T-helper 2 cell treated with Interferon-gamma antibody and Interleukin-4, amounts not matched to agents 5 μg/mL and 100 μg/mL, for 36 hours (primary cell): ENCODE data around the gene CDC42EP1.
A peak's percentile ranks its signal among the peaks of the same experiment; 100 is the strongest.

Source experiments
- DNase-seq: peaks from one replicate; pipeline ENCODE4 v3.0.0; 2021; ENCODE audit warnings: low spot score
- H3K27ac Mint-ChIP-seq: one replicate; pipeline ENCODE4 v1.8.0; 2021; ENCODE audit warnings: mild to moderate bottlenecking, mixed read lengths
- H3K27me3 Mint-ChIP-seq: one replicate; pipeline ENCODE4 v1.8.0; 2021; ENCODE audit warnings: low read depth, mixed read lengths
- H3K36me3 Mint-ChIP-seq: one replicate; pipeline ENCODE4 v1.8.0; 2021; ENCODE audit warnings: low read depth, mixed read lengths
- H3K4me1 Mint-ChIP-seq: one replicate; pipeline ENCODE4 v1.8.0; 2021; ENCODE audit warnings: low read depth, mixed read lengths
- H3K4me3 Mint-ChIP-seq: one replicate; pipeline ENCODE4 v1.8.0; 2022; ENCODE audit warnings: mild to moderate bottlenecking, moderate library complexity, mixed read lengths
- H3K9me3 Mint-ChIP-seq: one replicate; pipeline ENCODE4 v1.8.0; 2021; ENCODE audit warnings: mixed read lengths

The CDC42EP1 gene

GRCh38 chr22:37560608-37561211 lies 430 bp downstream of the CDC42EP1 start:
- Mint-ChIP-seq H3K27me3 (peaks cover 80% of the 10 kb centered on the region), H3K4me1 (peaks cover 2% of the 10 kb centered on the region)

DNA sequence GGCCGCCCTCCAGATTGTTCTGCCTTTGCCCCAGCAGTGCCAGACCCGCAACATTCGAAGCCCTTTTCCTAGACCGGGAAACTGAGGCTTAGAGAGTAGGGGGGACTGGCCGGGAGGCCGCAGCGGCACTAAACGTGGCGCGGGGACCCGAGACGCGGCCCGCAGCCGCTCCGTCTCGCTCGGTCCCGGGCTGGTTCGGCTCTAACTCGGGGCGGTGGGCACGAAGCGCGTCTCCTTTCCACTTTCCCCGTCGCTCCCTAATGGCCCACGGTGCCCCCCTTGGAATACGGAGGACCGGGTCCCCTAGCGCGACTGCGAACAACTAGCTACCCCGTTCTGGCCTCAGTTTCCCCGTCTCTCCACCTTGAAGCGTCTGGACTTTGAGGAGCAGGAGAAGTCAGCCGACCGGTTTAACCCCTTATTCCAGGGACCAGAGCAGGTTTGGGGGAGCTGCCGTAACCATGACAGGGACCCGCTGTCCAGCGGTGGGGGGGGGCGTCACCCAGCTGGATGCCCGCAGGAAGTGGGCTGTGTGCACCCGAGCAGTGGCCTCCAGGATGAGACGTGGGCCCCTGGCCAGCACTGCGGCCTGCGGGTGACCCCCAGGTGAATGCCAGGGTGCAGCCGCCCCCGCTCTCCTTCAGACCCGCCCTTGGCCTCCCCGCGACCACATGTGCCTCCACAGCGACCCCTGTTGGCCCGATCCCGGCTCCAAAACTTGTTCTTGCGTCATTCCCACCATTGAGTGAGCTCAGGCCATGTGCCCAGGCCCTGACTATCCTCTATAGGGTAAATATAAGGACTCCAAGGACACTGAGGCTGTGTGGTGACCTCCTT lies 1.1 kb downstream of the CDC42EP1 start:
- peak; percentile 79 for DNase-seq
- Mint-ChIP-seq H3K4me3 (peak overlapping the region; percentile 42), H3K27me3 (peaks cover 77% of the 10 kb centered on the region), H3K4me1 (peaks cover 4% of the 10 kb centered on the region), H3K27ac (no peak overlapping the region), H3K9me3 (no peaks in the 10 kb centered on the region), H3K36me3 (no peaks in the 10 kb centered on the region)

More at GRCh38 chr22:37560608-37561211, 430 bp downstream of the CDC42EP1 start:
- no peak overlapping the region for H3K4me3 Mint-ChIP-seq
- no peak for DNase-seq
- H3K36me3 Mint-ChIP-seq, result no peaks in the 10 kb centered on the region
- H3K27ac Mint-ChIP-seq, result no peak overlapping the region
- H3K9me3 Mint-ChIP-seq, result no peaks in the 10 kb centered on the region

DNA sequence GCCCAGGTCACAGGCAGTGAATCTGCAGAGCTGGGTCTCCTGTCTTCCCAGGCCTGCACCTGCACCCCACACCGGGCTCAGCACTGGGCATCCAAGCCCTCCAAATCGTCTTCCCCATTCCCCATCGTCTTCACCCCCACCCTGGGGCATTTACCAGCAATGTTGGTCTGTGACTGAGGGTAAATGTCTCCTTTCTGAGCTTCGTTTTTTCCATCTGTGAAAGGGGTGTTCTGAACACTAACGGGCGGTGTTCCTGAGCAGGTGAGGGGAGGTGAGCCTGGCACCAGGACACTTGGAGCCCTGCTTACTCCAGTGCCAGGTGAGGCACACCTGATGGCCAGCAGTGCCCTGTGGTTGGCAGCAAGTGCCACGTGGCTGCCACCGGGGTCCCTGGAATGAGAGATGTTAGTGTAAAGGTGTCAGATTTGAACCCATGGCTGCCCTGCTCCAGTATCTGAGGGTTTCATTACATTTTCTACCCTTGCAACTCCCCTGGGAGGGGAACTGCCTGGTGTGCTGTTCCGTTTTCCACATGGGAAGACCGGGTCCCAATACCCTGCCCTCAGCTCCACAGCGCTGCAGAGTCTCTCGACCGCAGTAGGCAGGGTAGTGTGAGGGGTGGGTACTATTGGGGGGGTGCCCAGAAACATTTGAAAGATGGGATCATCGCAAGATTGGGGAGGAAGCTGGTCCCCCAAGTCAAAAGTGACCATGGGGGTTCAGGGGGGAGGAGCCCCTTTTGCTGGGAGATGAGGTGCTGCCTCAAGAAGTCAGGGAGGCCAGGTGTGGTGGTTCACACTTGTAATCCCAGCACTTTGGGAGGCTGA lies 2.0 kb downstream of the CDC42EP1 start:
- no peak overlapping the region for H3K27ac Mint-ChIP-seq
- peak overlapping the region; percentile 30 for H3K4me3 Mint-ChIP-seq

GRCh38 chr22:37563153-37564081 lies 3.1 kb downstream of the CDC42EP1 start:
- Mint-ChIP-seq H3K36me3 (no peaks in the 10 kb centered on the region), H3K27me3 (peaks cover 62% of the 10 kb centered on the region), H3K4me3 (no peak overlapping the region), H3K27ac (no peak overlapping the region), H3K9me3 (no peaks in the 10 kb centered on the region), H3K4me1 (peaks cover 15% of the 10 kb centered on the region)
- no peak for DNase-seq

More for the DNA sequence above, 2.0 kb downstream of the CDC42EP1 start:
- H3K27me3 Mint-ChIP-seq, result peaks cover 72% of the 10 kb centered on the region
- peaks cover 10% of the 10 kb centered on the region for H3K4me1 Mint-ChIP-seq
- no peaks in the 10 kb centered on the region for H3K9me3 Mint-ChIP-seq
- no peaks in the 10 kb centered on the region for H3K36me3 Mint-ChIP-seq
- DNase-seq, result no peak

- H3K27me3 Mint-ChIP-seq, result peaks cover 54% of the 10 kb centered on the region
Observed at GRCh38 chr22:37564111-37564711, 3.9 kb downstream of the CDC42EP1 start.

DNA sequence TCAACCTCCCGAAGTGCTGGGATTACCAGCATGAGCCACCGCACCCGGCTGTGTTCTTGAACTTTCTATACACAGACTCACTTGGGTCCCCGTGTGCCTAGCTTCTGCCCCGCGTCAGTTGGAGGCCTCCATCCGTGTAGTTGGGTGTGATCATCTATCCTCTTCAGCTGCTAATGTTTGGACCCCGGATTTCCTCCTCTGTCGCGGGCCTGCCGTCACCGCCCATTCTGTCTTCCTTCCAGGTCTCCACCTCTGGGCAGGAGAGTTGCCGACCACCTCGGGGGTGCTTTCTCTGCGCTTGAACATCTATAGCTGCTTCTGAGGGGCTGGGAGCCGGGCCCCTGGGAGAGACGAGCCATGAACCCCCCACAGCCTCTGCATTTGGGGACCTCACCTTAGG lies 5.5 kb downstream of the CDC42EP1 start:
- no peaks in the 10 kb centered on the region for H3K36me3 Mint-ChIP-seq
- peaks cover 58% of the 10 kb centered on the region for H3K27me3 Mint-ChIP-seq
- DNase-seq, result no peak
- H3K4me1 Mint-ChIP-seq, result peaks cover 15% of the 10 kb centered on the region
- no peak overlapping the region for H3K27ac Mint-ChIP-seq
- no peaks in the 10 kb centered on the region for H3K9me3 Mint-ChIP-seq
- no peak overlapping the region for H3K4me3 Mint-ChIP-seq

More at GRCh38 chr22:37564111-37564711, 3.9 kb downstream of the CDC42EP1 start:
- Mint-ChIP-seq H3K27ac (no peak overlapping the region), H3K9me3 (no peaks in the 10 kb centered on the region), H3K4me1 (peaks cover 15% of the 10 kb centered on the region), H3K36me3 (no peaks in the 10 kb centered on the region), H3K4me3 (no peak overlapping the region)
- no peak for DNase-seq

DNA sequence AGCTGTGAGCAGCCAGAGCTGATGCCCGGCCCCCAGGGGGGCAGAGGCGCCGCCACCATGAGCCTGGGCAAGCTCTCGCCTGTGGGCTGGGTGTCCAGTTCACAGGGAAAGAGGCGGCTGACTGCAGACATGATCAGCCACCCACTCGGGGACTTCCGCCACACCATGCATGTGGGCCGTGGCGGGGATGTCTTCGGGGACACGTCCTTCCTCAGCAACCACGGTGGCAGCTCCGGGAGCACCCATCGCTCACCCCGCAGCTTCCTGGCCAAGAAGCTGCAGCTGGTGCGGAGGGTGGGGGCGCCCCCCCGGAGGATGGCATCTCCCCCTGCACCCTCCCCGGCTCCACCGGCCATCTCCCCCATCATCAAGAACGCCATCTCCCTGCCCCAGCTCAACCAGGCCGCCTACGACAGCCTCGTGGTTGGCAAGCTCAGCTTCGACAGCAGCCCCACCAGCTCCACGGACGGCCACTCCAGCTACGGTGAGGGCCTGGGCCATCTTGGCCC lies 6.1 kb downstream of the CDC42EP1 start:
- no peak overlapping the region for H3K27ac Mint-ChIP-seq

GRCh38 chr22:37566903-37567798 lies 6.9 kb downstream of the CDC42EP1 start:
- H3K4me1 Mint-ChIP-seq, result peaks cover 13% of the 10 kb centered on the region
- H3K36me3 Mint-ChIP-seq, result no peaks in the 10 kb centered on the region
- DNase-seq, result peak; percentile 88
- peaks cover 50% of the 10 kb centered on the region for H3K27me3 Mint-ChIP-seq
- no peaks in the 10 kb centered on the region for H3K9me3 Mint-ChIP-seq
- peak overlapping the region; percentile 46 for H3K4me3 Mint-ChIP-seq
- H3K27ac Mint-ChIP-seq, result peak overlapping the region; percentile 11

More for the DNA sequence above, 6.1 kb downstream of the CDC42EP1 start:
- DNase-seq, result peak; percentile 28
- no peaks in the 10 kb centered on the region for H3K9me3 Mint-ChIP-seq
- peaks cover 14% of the 10 kb centered on the region for H3K4me1 Mint-ChIP-seq
- peaks cover 58% of the 10 kb centered on the region for H3K27me3 Mint-ChIP-seq
- no peaks in the 10 kb centered on the region for H3K36me3 Mint-ChIP-seq
- peak overlapping the region; percentile 32 for H3K4me3 Mint-ChIP-seq

GRCh38 chr22:37568012-37568411 lies 7.7 kb downstream of the CDC42EP1 start:
- Mint-ChIP-seq H3K4me1 (peaks cover 13% of the 10 kb centered on the region), H3K4me3 (no peak overlapping the region), H3K27ac (no peak overlapping the region), H3K9me3 (no peaks in the 10 kb centered on the region), H3K36me3 (no peaks in the 10 kb centered on the region), H3K27me3 (peaks cover 42% of the 10 kb centered on the region)
- DNase-seq, result no peak

- no peaks in the 10 kb centered on the region for H3K36me3 Mint-ChIP-seq
- H3K9me3 Mint-ChIP-seq, result no peaks in the 10 kb centered on the region
- H3K4me1 Mint-ChIP-seq, result peaks cover 13% of the 10 kb centered on the region
- peaks cover 42% of the 10 kb centered on the region for H3K27me3 Mint-ChIP-seq
- DNase-seq, result no peak
- H3K4me3 Mint-ChIP-seq, result no peak overlapping the region
- no peak overlapping the region for H3K27ac Mint-ChIP-seq
Observed at GRCh38 chr22:37568448-37569008, 8.2 kb downstream of the CDC42EP1 start.

DNA sequence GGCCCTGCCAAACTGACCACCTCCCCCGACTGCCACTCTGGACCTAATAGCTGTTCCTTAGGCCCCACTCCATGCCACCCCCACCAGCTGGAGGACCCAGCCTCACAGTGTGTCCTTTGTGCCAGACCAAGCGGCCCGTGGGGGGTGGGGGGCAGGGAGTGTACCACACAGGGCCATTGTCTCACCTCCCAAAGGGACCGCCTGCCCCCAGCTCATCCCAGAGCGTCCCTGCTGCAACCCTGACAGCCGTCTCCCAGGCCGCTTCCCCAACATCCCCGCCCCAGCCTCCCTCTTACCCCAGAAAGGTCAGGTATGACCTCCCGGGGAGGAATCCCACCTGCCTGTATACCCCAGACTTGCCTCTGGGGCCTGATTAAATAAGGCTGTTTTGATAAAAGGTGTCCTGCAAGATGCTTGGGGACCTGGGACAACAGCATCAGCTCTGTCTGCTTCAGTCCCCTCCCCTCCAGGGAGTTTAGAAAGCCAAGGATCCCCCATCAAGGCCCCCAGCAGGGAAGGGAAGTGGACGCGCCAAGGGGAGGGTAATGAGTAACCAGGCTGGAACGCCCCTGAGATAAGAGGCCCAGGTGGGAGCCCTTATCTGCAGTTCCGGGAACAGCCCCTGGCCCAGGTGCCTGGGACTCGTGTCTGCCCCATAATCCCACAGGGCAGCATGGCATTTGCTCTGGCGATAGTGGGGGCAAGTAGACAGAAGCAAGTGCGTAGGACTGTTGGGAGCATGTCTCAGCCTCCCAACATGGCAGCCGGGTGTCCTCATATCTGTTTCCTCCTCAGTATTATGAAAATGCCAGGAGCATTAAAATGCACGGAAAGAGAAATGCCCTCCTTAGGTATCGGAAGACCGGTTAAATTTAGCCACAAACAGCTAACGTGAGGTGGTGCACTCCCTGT lies 9.0 kb downstream of the CDC42EP1 start:
- Mint-ChIP-seq H3K4me3 (no peak overlapping the region), H3K27ac (no peak overlapping the region), H3K4me1 (peaks cover 13% of the 10 kb centered on the region), H3K36me3 (no peaks in the 10 kb centered on the region), H3K9me3 (no peaks in the 10 kb centered on the region), H3K27me3 (peaks cover 34% of the 10 kb centered on the region)
- no peak for DNase-seq
